GM12801 (cell line): ENCODE measurements around the gene TCF23.

Experiments
- TF ChIP-seq, protein P1 (sequence below): IDR thresholded peaks from one replicate; pipeline ENCODE4 v1.5.1; 2011; ENCODE audit warnings: control low read depth; ENCODE audit not compliant: insufficient read length; ENCODE audit errors: extremely low read depth

TCF23 gene

DNA sequence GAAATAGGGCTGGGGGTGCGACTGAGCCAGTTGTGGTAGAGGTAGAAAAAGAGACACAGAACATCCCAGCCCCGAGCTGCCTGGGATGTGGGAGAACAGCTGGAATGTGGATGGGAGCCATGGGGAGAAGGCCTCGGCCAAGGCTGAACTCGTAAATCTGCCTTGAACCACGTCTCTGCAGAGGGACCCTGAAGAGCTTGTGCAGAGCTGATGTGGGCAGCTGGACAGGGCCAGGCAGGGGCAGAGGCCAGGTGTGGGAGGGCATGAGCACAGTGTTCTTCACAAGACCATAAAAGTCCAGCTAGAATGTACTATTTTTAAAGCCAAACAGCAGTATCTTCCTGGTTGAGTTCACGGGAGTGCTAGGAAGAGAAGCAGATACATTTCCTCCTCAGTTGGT is 5.7 kb downstream of the TCF23 start:
- TF ChIP-seq, protein P1, sequence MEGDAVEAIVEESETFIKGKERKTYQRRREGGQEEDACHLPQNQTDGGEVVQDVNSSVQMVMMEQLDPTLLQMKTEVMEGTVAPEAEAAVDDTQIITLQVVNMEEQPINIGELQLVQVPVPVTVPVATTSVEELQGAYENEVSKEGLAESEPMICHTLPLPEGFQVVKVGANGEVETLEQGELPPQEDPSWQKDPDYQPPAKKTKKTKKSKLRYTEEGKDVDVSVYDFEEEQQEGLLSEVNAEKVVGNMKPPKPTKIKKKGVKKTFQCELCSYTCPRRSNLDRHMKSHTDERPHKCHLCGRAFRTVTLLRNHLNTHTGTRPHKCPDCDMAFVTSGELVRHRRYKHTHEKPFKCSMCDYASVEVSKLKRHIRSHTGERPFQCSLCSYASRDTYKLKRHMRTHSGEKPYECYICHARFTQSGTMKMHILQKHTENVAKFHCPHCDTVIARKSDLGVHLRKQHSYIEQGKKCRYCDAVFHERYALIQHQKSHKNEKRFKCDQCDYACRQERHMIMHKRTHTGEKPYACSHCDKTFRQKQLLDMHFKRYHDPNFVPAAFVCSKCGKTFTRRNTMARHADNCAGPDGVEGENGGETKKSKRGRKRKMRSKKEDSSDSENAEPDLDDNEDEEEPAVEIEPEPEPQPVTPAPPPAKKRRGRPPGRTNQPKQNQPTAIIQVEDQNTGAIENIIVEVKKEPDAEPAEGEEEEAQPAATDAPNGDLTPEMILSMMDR = no peak

DNA sequence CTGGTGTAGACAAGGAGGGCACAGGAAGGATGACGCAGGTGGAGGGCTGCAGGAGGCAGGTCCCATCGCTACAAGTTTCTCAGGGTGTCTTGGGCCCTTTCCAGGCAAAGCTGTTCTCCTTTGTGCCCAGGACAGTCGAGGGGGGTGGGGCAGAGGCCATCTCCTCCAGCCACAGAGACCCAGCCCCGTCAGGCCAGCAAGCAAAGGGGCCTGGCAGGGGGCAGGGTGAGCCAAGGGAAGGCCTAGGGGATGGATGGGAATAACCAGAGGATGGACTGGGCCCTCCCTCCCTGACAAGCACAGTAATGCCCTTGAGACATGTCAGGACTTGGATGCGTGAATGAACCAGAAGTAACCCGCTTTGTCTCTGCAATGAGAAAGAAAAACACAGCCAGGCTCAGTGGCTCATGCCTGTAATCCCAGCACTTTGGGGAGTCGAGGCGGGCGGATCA is 6.3 kb downstream of the TCF23 start:
- TF ChIP-seq, protein P1 = no peak

DNA sequence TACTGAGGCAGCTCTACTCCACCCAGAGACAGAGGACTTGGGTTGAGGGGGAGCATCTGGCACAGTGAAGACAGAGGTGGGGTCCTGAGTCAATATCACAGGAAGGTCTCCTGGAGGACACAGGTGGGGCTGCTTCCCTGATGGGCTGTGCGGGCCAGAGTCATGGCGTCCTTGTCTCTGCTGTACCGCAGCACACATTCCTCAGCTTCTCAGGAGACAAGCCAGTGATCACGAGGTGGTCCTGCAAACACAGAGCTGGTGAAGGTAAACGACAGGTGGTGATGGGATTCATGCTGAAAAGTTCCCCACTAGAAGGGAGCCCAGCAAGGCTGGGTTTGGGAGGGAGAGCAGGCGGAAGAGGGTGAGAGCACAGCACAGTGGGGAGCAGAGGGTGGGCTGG is 9.7 kb downstream of the TCF23 start:
- TF ChIP-seq, protein P1 = no peak

DNA sequence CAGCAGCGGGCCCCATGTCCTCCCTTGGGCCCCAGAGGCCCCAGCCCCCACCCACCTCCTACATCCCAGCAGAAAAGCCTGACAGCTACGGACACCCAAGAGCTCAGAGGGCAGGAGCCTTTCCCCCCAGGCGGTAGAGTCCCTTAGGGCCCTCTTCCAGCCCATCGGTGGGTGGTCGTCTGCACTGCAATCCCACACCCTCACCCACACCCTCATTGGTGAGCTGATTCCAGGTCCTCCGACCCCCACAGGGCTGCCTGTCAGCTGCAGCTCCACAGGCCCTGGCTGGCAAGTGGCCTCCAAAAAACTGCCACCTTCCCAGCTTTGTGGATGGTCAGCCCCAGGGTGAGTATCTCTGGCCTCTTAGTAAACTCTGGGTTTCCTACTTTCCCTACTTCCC is 10.5 kb downstream of the TCF23 start:
- TF ChIP-seq, protein P1 = no peak

DNA sequence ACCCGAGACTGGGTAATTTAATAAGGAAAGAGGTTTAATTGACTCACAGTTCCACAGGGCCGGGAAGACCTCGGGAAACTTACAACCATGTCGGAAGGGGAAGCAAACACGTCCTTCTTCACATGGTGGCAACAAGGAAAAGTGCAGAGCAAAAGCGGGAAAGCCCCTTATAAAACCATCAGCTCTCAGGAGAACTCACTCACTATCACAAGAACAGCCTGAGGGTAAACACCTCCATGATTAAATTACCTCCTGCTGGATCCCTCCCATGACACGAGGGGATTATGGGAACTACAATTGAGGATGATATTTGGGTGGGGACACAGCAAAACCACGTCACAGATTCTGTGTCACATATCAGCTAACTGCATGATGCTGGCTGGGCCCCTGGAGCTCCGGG is 11.4 kb downstream of the TCF23 start:
- TF ChIP-seq, protein P1 = no peak

DNA sequence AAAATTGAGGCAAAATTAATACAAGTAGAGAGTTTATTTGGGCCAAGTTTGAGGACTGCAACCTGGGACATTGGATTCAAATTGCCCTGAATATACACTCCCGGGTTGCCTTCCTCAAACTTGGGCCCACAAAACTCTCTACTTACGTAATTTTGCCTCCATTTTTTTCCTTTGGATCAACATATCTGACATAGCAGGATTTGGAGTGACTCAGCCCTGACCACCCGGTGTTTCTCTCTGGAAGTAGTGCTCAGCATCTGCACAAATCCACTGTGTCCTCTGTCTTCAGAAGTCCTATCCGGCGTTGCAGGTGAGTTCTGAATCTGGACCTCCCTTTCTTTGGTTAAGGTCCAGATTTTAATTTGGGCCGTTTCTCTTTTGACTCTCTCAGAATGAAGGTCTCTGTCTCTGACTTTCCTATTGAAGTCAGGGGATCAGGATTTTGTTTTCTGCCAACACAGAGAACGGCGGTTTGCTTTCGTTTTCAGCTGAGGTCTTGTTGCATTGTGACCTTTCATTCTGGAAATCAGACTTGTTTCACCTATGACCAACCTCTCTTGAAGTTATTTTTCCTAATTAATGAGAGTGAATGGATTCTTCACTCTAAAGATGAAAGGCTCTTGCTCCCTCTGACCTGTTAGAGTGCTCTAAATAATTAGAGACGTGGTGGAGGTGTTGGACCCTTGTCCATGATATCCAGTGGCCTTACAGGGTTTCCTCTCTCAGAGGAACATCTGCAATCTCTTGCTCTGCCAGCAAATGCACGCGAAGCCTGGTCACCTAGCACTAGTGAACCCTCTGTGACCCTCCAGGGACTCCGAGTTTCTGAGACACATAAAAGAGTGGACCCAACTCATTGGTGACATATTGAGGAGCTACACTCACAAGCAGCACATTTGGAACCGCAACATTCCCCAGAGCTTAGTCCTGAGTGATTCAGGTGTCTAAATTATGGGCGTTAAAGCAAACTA is 13.6 kb downstream of the TCF23 start:
- TF ChIP-seq, protein P1 = no peak

DNA sequence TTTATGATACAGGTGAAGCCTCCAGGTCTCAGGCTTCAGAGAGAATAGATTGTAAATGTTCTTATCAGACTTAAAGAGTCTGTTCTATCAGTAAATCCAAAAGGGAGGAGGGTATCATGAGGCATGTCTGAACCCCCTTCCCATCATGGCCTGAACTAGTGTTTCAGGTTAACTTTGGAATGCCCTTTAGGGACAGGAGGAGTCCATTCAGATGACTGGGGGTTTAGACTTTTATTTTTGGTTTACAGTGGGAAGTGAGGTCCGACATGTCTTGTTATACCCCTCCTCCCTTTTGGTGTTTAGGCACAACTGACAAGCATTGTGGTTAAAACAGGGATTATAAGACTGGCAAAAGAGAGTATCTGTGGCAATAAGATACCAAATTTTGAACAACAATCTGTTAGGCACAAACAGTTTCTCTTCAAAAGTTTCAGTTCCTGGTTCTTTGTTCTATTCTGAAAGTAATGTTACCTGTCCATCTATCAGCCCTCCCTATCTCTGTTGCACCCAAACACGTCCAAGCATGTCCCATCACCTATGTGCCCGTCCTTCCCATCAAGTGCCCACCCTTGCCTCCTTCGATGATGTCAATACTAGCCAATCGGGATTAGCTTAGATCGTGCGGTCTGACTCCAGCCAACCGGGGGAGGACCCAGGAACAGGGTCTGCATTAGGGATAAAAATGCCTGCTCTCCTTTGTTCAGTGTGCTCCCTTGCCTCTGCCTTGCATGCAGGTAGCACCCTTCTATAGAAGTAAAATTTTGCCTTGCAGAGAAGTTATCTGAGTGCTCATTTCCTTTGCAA is 16.4 kb downstream of the TCF23 start:
- TF ChIP-seq, protein P1 = no peak
